NCI-H128 (cell line): Measurements from ENCODE around the gene CTSD.
"Not testable (repeated sequence)": the region's sequence is repeated elsewhere in the genome, so short reads cannot be mapped to it uniquely, and the experiment has no call there.

Experiments used
- DNase-seq: peaks from one replicate; lab custom pipeline; 2025; ENCODE audit not compliant: unreplicated experiment; lab: John Stamatoyannopoulos, UW

The CTSD gene

DNA sequence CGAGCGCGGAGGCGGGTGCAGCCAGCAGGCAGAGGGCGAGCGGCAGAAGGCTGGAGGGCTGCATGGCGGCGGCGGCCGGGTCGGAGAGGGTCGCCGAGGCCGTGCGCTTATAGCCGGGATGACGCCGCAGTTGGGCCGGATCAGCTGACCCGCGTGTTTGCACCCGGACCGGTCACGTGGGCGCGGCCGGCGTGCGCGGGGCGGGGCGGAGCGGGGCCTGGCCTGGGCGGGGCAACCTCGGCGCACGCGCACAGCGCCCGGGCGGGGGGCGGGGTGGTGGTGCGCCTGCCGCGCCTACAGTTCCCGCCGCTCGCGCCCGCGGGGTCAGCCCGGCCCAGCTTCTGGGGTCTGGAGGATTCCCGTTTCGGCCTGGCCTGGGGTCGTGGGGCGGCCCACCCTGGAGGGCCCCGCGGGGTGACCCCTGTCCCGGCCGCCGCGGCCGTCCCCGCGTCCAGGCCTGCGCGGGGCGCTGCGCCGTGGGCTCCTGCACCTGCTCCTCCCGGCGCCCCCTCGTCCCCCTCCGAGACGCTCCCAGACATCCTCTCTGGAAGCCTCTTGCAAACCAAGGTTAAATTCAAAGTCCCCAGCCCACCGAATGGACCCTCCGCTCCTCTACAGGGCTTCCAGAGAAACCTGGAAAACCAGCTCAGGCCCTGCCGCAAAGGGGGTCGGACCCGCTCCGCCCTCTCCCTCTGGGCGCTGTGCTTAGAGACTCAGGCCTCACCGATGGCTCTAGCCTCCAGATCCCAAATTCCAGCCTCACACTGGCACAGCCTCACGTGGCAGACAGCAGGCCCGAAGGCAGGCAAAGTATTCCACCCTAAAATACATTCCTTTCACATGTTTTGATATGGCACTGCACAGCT lies at the start of gene CTSD:
CTSD (minus strand) TSS at position 132 of the 866 bp plus-strand sequence; CDS start at position 64, 68 bp downstream.
- DNase-seq: peak; percentile 50

DNA sequence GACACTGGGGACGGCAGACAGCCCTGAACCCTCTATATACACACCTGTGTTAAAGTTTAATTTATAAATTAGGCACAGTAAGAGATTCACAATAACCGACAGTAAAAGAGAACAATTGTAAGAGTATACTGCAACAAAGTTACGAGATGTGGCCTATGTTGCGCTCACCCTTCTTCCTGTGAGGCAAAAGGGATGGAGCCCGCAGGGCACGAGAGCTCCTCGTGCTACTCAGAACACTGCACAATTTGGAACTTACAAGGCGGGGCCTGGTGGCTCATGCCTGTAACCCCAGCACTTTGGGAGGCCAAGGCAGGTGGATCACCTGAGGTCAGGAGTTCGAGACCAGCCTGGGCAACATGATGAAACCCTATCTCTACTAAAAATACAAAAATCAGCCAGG lies 49.6 kb upstream of the CTSD start:
- not testable (repeated sequence) for DNase-seq

DNA sequence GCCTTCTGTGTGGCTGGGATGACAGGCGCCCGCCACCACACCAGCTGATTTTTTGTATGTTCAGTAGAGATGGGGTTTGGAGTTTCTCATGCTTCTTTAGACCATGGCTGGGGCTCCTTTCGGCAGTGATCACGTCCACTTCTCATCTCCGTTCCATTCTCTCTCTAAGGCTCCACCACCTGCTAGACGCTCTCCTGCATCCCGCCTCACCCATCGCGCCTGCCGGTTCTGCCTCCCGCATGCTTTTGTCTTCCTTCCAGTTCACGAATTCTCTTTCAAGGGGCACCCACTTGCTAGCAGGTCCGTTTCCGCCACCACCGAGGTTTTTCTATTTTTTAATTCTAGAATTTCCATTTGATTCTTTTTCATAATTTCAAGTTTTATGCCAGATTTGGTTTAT lies 49.1 kb upstream of the CTSD start:
- no peak for DNase-seq

DNA sequence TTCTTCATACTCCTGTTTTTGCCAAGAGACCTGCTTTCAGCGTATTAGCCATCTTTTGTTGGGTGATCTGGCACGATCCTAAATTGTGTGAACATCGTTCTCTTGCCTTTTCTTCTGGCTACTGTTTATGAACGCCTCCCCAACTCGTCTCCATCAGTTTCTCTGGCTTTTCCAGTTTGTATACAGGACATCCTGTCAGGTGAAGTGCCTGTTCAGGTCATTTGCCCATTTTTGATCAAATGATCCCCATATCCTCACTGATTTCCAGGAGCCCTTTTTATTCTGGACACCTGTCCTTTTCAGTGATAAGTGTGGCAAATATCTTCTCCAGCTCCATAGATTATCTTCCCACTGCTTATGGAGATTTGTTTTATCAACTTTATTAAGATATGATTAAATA lies 48.5 kb upstream of the CTSD start:
- no peak for DNase-seq

DNA sequence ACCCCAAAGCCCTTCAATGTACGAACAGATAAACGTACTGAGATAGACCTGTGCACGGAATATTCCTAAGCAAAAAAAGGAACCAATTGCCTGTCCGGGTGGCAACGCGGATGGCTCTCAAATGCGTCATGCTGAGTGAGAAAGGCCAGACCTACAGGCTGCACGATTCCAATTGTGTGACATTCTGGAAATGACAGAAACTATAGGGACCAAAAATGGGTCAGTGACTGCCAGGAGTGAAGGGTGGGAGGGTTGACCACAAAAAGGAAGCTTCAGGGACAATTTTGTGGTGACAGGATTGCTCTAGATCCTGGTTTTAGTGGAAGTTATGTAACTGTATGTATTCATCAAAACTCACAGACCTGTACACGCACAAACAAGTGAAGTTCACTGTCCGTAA lies 47.0 kb upstream of the CTSD start:
- no peak for DNase-seq

DNA sequence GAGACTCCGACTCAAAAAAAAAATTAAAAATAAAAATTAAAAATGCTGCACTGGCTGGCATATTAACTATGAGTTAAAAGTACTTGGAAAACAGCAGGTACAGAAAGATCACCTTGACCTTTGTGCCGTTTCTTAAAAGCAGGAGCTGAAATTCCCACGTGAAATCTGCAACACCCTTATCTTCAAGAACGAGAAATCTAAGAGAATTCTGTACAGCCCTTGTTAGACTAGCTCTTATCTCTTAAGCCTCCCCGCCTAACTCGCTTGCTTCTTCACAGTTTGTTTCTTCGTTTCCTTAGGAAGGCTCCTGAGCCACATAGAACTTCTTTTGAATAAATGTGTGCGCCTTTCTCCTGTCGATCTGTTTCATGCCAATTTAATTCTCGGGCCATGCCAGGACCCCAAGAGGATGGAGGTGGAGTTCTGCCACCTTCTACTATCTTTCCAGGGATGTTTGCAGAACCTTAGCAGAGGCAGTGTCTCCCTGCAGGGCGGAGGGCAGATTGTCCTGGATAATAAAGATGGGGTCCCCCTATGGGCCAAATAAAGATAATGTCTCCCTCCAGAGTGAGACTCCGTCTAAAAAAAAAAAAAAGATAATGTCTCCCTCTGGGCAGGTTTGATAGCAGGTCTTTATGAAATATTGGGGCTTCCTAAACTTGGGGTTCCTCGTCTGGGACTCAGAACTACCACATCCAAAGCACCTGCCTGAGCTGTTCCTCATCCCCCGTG lies 43.7 kb upstream of the CTSD start:
- DNase-seq: no peak

DNA sequence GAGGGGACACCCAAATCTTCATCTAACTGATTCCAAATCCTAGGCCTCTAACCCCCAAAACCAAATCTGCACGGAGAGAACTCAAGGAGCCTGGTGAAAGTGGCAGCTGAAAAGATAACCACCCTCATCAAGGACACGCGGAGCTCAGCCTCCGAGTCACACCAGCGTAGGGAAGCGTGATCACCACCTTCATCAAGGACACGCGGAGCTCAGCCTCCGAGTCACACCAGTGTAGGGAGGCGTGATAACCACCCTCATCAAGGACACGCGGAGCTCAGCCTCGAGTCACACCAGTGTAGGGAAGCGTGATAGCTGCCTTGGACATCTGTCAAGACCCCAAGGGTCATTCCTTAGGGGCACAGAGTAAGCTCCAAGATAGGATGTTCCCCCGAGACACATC lies 41.8 kb upstream of the CTSD start:
- DNase-seq: no peak

DNA sequence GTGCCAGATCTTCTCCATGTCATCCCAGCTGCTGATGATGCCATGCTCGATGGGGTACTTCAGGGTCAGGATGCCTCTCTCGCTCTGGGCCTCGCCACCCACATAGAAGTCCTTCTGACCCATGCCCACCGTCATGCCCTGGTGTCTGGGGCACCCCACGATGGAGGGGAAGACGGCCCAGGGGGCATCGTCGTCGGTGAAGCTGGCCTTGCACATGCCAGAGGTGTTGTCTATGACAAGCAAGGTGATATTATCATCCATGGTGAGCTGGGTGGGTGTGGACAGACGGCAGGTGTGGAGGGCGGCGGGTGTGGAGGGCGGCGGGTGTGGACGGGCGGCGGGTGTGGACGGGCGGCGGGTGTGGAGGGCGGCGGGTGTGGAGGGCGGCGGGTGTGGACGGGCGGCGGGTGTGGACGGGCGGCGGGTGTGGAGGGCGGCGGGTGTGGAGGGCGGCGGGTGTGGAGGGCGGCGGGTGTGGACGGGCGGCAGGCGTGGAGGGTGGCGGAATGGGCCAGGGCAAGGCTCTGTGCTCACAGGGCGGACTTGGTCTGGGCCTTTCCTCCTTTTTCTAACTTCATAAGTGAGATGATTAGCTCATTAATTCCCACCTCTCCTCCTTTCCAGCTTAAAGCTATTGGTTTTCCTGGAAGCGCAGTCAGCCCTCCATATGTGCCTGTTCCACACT lies 40.2 kb upstream of the CTSD start:
- DNase-seq: not testable (repeated sequence)

DNA sequence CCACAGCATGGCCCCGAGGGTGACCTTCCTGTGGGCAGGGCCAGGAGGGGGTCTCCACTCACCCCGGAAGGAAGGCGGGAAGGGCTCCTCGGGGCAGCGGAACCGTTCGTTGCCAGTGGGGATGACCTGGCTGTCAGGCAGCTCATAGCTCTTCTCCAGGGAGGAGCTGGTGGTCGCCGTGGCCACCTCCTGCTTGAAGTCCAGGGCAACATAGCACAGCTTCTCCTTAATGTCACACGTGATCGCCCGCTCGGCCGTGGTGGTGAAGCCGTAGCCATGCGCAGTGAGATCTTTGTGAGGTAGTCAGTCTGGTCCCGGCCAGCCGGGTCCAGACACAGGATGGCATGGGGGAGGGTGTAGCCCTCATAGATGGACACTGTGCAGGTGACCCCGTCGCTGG lies 39.5 kb upstream of the CTSD start:
- DNase-seq: no peak

DNA sequence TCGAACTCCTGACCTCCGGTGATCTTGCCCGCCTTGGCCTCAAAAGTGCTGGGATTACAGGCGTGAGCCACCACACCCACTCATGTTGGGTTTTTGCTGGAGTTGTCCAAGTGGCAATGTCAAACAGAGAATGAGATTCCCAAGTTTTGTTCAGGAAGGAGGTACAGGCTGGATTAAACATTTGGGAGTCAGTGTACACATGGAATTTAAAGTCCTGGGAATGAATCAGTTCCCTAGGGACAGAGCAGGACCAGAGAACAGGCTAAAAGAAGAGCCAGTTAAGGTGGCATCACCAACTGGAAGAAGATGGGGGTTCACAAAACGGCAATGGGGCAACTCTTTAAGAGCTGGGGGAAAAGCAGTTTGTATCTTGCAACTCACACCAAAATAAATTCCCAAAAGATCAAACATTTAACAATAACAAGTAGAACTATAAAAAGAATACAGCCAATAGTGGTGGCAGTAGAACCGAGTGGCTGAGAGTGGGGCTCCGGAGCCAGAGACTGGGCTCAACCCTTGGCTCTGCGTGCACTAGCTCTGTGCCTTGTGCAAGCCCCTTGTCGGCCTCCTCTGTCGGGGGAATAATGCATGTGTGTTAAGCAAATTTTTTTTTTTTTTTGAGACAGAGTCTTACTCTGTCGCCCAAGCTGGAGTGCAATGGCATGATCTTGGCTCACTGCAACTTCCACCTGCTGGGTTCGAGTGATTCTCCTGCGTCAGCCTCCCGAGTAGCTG lies 33.8 kb upstream of the CTSD start:
- no peak for DNase-seq

DNA sequence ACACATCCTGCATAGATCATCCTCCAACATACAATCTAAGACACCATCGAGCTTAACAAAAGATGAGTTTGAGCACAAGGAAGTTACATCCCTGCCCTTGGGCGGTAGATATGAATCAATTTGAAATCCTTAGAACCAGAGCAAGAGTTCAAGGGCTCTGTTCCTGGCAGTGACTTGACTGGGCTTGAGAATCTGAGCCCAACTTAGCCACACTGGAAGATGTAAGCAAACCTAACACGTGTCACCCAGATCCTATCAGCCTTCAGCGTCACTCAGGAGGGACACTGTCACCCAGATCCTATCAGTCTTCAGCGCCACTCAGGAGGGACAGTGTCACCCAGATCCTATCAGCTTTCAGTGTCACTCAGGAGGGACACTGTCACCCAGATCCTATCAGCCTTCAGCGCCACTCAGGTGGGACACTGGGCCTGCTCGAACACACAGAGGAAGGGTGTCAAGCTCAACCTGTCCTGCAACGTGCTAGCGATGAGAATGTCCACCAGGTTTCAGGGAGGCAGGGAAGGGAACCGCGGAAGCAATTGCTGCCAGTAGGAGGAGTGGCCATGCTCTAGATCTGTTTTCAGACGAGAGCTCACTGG lies 32.8 kb upstream of the CTSD start:
- DNase-seq: no peak

DNA sequence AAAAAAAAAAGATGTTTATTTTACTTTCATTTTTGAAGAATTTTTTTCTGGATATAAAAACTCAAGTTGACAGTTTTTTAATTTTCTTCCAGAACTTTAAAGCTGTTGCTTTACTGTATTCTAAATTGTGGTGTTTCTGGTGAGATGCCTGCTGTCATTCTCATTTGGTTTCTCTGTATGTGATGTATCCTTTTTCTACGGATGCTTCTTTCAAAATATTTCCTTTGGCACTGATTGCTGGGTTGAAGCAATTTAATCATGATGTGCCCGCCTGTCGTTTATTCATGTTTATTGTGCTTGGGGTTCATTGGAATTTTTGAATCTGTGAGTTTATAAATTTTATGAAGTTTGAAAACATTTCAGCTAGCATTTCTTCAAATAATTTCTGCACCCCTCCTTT lies 29.4 kb upstream of the CTSD start:
- DNase-seq: no peak

DNA sequence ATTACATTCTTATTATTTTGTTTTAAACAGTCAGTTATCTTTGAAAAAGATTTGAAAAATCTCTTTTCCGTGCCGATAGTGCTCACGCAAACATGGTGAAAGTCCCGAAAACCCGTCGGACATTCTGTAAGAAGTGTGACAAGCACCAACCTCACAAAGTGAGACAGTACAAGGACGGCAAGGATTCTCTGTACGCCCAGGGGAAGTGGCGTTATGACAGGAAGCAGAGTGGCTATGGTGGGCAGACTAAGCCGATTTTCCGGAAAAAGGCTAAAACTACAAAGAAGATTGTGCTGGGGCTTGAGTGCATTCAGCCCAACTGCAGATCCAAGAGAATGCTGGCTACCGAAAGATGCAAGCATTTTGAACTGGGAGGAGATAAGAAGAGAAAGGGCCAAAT lies 28.7 kb upstream of the CTSD start:
- no peak for DNase-seq

DNA sequence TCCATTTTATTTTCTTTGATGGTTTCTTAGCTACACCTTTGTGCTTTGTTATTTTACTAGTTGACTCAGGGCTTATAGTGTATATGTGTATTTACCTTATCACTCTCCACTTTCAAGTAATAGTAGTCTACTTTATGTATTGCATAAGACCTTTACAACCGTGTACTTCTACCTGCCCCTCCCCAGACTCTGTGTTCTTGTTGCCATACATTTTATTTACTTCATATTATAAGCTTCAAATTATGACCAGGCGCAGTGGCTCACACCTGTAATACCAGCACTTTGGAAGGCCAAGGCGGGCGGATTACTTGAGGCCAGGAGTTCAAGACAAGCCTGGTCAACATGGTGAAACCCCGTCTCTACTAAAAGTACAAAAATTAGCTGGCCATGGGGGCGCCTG lies 28.2 kb upstream of the CTSD start:
- no peak for DNase-seq

DNA sequence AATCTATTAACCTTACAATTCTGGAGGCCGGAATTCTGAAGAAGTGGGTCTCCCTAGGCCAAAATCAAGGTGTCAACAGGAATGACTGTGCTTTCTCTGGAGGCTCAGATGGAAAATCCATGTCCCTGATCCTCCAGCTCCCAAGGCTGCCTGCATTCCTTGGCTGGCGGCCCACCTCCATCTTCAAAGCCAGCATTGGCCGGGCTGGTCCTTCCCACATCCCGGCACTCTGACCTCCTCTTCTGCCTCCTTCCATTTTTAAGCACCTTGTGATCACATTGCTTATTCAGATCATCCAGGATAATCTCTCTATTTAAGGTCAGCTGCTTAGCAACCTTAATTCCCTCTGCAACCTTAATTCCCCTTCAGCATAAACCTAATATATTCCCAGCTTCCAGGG lies 22.7 kb upstream of the CTSD start:
- DNase-seq: no peak

DNA sequence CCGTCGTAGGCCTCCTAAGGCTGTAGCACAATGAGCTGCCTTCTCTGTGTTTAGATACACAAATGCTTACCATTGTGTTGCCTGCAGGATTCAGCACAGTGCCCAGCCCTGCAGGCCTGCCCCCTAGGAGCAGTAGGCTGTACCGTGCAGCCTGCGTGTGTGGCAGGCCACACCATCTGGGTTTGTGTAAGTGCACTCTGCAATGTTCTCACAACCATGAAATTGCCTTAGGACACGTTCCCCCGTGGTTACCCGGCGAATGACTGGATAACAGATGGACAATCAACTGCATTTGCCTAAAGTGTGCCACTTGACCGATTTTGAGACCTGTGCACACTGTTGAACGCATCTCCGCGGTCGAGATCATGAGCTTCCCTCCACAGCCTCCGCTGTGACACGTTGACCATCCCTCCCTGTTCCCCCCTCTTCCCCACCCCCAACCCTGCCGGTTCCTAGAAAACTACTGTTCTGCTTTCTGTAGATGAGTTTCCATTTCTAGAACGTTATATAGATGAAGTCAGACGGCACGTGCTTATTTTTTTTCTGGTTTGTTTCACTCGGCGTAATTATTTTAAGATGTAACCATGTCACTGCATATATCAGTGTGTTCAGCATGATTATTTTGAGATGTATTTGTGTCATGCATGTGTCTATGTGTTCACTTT lies 22.2 kb upstream of the CTSD start:
- no peak for DNase-seq

DNA sequence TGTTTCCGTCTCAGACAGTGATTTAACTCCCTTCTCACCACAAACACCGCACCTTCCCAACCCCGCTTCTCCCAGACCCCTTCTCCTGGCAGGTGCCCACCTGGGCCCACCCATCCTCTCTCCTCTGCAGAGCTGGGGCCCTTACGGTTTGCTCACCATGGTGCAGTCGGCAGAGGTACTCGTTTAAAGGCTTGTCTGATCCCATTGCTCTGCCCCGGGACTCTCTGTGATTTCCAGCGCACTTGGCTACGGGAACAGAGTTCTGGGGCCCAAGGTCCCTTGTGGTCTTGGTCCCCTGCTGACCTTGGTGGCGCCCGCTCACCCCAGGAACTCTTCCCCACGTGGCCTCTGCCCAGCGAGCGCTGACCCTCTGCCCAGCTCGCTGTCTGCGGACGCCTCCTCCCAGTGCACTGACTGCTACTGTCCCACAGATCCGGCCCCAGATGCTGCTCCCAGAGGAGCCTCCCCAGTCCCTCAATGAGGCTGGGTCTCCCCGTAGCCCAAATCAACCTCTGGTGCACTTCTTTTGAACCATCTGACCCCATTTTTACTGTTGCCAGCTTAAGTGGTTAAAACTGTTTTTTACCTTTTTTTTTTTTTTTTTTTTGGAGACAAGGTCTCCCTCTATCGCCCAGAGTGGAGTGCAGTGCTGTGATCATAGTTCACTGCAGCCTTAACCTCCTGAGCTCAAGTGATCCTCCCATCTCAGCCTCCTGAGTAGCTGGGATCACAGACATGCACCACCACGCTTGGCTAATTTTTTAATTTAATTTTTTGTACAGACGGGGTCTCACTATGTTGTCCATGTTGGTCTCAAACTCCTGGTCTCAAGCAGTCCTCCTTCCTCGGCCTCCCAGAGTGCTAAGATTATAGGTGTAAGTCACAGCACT lies 21.3 kb upstream of the CTSD start:
- no peak for DNase-seq

DNA sequence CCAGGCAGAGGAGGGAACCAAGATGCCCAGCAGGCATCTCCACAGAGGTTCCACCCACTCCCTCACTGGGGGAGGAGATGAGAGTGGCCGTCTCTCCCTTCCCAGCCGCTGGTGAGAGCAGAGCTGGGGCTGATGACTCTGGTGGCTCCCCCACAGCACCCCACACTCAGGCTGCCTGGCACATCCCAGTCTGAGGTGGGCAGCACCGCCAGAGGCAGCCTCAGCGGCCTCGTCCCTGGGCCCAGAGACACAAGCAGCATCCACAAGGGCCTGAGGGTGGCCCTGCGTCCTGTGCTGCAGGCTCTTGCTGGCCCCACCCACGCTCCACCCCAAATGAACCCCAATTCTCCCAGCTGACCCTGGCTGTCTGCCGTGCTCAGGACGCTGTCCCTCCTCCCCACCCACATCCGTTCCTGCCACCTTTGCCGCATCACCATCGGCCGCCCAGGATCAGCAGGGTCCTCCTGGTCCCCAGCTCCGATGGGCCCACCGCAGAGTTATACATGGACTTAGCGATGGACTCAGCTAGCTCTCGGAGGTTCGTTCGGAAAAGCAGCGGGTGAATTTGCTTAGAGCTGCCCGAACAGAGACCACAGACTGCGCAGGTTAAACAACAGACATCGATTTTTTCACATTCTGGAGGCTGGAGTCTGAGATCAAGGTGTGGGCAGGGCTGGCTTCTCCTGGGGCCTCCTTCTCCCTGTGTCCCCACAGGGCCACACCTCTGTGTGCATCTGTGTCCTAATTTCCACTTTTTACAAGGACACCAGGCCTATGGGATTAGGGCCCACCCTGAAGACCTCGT lies 20.2 kb upstream of the CTSD start:
- no peak for DNase-seq
